Parathyroid adenoma (tissue), 2 donors: ENCODE measurements around the gene ADCYAP1R1.

ENCODE experiments used
- H2AFZ ChIP-seq: fragments of 300-600 bp; sonication (generic); one replicate; pipeline ENCODE4 v1.7.0; 2017; ENCODE audit warnings: antibody characterized with exemption, mild to moderate bottlenecking
- H3K27ac ChIP-seq: fragments of 300-600 bp; sonication (generic); one replicate; pipeline ENCODE4 v1.7.0; 2017
- H3K27me3 ChIP-seq: fragments of 300-600 bp; sonication (generic); one replicate; pipeline ENCODE4 v1.7.0; 2017; ENCODE audit warnings: low read length; ENCODE audit not compliant: control insufficient read depth, insufficient read depth
- H3K36me3 ChIP-seq: fragments of 300-600 bp; sonication (generic); one replicate; pipeline ENCODE4 v1.7.0; 2017; ENCODE audit warnings: low read length; ENCODE audit not compliant: control insufficient read depth, insufficient read depth
- H3K4me1 ChIP-seq: fragments of 300-600 bp; sonication (generic); one replicate; pipeline ENCODE4 v1.7.0; 2017; ENCODE audit warnings: control low read depth
- H3K4me2 ChIP-seq: fragments of 300-600 bp; sonication (generic); one replicate; pipeline ENCODE4 v1.7.0; 2017; ENCODE audit warnings: low read length
- H3K4me3 ChIP-seq: fragments of 300-600 bp; sonication (generic); one replicate; pipeline ENCODE4 v1.7.0; 2017; ENCODE audit warnings: low read depth, low read length
- H3K79me2 ChIP-seq: fragments of 300-600 bp; sonication (generic); one replicate; pipeline ENCODE4 v1.7.0; 2017; ENCODE audit warnings: control low read depth
- H3K9ac ChIP-seq: fragments of 300-600 bp; sonication (generic); one replicate; pipeline ENCODE4 v1.7.0; 2017; ENCODE audit warnings: mild to moderate bottlenecking
- H3K9me3 ChIP-seq: fragments of 300-600 bp; sonication (generic); one replicate; pipeline ENCODE4 v1.7.0; 2017; ENCODE audit warnings: low read length; ENCODE audit not compliant: control insufficient read depth
- CTCF ChIP-seq: fragments of 300-600 bp; sonication (generic); IDR thresholded peaks from one replicate; pipeline ENCODE4 v1.7.0; 2017; ENCODE audit warnings: antibody characterized with exemption, mild to moderate bottlenecking
- donor health status: primary hyperparathyroidism.

ADCYAP1R1 gene

GRCh38 chr7:31047313-31048146 is 4.6 kb upstream of the ADCYAP1R1 start:
- Histone ChIP-seq H3K79me2 (no peaks in the 10 kb centered on the region), H3K4me1 (no peaks in the 10 kb centered on the region), H3K36me3 (no peaks in the 10 kb centered on the region), H3K9ac (no peak overlapping the region), H3K9me3 (no peaks in the 10 kb centered on the region), H2AFZ (no peak overlapping the region), H3K4me3 (no peak overlapping the region), H3K27me3 (peaks cover under 1% of the 10 kb centered on the region), H3K4me2 (no peak overlapping the region), H3K27ac (no peak overlapping the region)
- TF ChIP-seq CTCF, result no peak

- Histone ChIP-seq H3K9ac (no peak overlapping the region), H3K4me3 (no peak overlapping the region), H3K79me2 (no peaks in the 10 kb centered on the region), H3K9me3 (no peaks in the 10 kb centered on the region), H3K36me3 (no peaks in the 10 kb centered on the region), H3K27ac (no peak overlapping the region), H3K4me2 (no peak overlapping the region), H3K4me1 (no peaks in the 10 kb centered on the region), H2AFZ (no peak overlapping the region), H3K27me3 (peaks cover 6% of the 10 kb centered on the region)
- no peak for TF ChIP-seq CTCF
Observed at GRCh38 chr7:31049005-31049765, 2.9 kb upstream of the ADCYAP1R1 start.

GRCh38 chr7:31052487-31052840 is 356 bp downstream of the ADCYAP1R1 start:
- Histone ChIP-seq H3K79me2 (no peaks in the 10 kb centered on the region), H3K27ac (no peak overlapping the region), H3K4me2 (no peak overlapping the region), H3K27me3 (peaks cover 6% of the 10 kb centered on the region), H3K4me1 (no peaks in the 10 kb centered on the region), H3K4me3 (no peak overlapping the region), H3K9me3 (no peaks in the 10 kb centered on the region), H2AFZ (no peak overlapping the region), H3K9ac (no peak overlapping the region), H3K36me3 (no peaks in the 10 kb centered on the region)
- TF ChIP-seq CTCF, result no peak

GRCh38 chr7:31052841-31053601 is 913 bp downstream of the ADCYAP1R1 start:
- TF ChIP-seq CTCF, result no peak
- H3K27me3 ChIP-seq, result peaks cover 6% of the 10 kb centered on the region
- no peak overlapping the region for H3K9ac ChIP-seq
- no peaks in the 10 kb centered on the region for H3K4me1 ChIP-seq
- H3K4me2 ChIP-seq, result no peak overlapping the region
- H2AFZ ChIP-seq, result no peak overlapping the region
- no peaks in the 10 kb centered on the region for H3K9me3 ChIP-seq
- no peaks in the 10 kb centered on the region for H3K79me2 ChIP-seq
- H3K27ac ChIP-seq, result no peak overlapping the region
- H3K4me3 ChIP-seq, result no peak overlapping the region
- no peaks in the 10 kb centered on the region for H3K36me3 ChIP-seq
